Measurements from ENCODE around the gene GABRA5. TPM values are rescaled to one million over a fixed set of nuclear protein-coding genes. Genes with fewer than 3 reads are reported as not detected.

The GABRA5 gene
- total and polyA plus RNA-seq, 2 experiments from 2014 or later: 0.10 TPM; not detected in 1

GRCh38 chr15:26882616-26883365 is 15.9 kb downstream of the GABRA5 start:
- Histone ChIP-seq H3K79me2 (no peaks in the 10 kb centered on the region), H3K9me2 (replicated peaks; ENCODE audit: insufficient read depth) (no peaks in the 10 kb centered on the region), H4K20me1 (ENCODE audit: insufficient read depth, poor library complexity, severe bottlenecking) (no peaks in the 10 kb centered on the region), H3K4me3 (no peak overlapping the region), H2AFZ (no peak overlapping the region), H3K36me3 (replicated peaks; ENCODE audit: insufficient read depth, low read depth) (no peaks in the 10 kb centered on the region), H3K27ac (no peak overlapping the region), H3K9me3 (ENCODE audit: low read depth) (no peaks in the 10 kb centered on the region), H3K27me3 (no peaks in the 10 kb centered on the region), H3K4me2 (no peak overlapping the region), H3K4me1 (ENCODE audit: insufficient read depth) (no peaks in the 10 kb centered on the region)
- DNase-seq (ENCODE audit: low spot score): no peak
- WGBS (ENCODE audit: low lambda C conversion rate, missing lambda C conversion rate): 95% methylated on average over 35 of the region's 35 CpGs
- TF ChIP-seq, protein P1, sequence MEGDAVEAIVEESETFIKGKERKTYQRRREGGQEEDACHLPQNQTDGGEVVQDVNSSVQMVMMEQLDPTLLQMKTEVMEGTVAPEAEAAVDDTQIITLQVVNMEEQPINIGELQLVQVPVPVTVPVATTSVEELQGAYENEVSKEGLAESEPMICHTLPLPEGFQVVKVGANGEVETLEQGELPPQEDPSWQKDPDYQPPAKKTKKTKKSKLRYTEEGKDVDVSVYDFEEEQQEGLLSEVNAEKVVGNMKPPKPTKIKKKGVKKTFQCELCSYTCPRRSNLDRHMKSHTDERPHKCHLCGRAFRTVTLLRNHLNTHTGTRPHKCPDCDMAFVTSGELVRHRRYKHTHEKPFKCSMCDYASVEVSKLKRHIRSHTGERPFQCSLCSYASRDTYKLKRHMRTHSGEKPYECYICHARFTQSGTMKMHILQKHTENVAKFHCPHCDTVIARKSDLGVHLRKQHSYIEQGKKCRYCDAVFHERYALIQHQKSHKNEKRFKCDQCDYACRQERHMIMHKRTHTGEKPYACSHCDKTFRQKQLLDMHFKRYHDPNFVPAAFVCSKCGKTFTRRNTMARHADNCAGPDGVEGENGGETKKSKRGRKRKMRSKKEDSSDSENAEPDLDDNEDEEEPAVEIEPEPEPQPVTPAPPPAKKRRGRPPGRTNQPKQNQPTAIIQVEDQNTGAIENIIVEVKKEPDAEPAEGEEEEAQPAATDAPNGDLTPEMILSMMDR (IDR thresholded peaks at IDR 0.05; ENCODE audit: poor library complexity): no peak
- TF ChIP-seq EZH2phosphoT487 (IDR thresholded peaks at IDR 0.05; ENCODE audit: low read depth, severe bottlenecking, unreplicated experiment): no peak
- no peak for TF ChIP-seq EZH2 (IDR thresholded peaks at IDR 0.05; ENCODE audit: borderline replicate concordance)

- no peak for DNase-seq (ENCODE audit: low spot score)
- Histone ChIP-seq H2AFZ (no peak overlapping the region), H3K4me1 (ENCODE audit: insufficient read depth) (no peaks in the 10 kb centered on the region), H3K9me2 (replicated peaks; ENCODE audit: insufficient read depth) (no peaks in the 10 kb centered on the region), H3K4me2 (no peak overlapping the region), H3K79me2 (no peaks in the 10 kb centered on the region), H3K27ac (no peak overlapping the region), H3K4me3 (no peak overlapping the region), H3K27me3 (no peaks in the 10 kb centered on the region), H3K9me3 (ENCODE audit: low read depth) (no peaks in the 10 kb centered on the region), H3K36me3 (replicated peaks; ENCODE audit: insufficient read depth, low read depth) (no peaks in the 10 kb centered on the region), H4K20me1 (ENCODE audit: insufficient read depth, poor library complexity, severe bottlenecking) (no peaks in the 10 kb centered on the region)
- WGBS (ENCODE audit: low lambda C conversion rate, missing lambda C conversion rate): 96% methylated on average over 29 of the region's 32 CpGs
- no peak for TF ChIP-seq EZH2phosphoT487 (IDR thresholded peaks at IDR 0.05; ENCODE audit: low read depth, severe bottlenecking, unreplicated experiment)
- TF ChIP-seq, protein P1 (IDR thresholded peaks at IDR 0.05; ENCODE audit: poor library complexity): no peak
- TF ChIP-seq EZH2 (IDR thresholded peaks at IDR 0.05; ENCODE audit: borderline replicate concordance): no peak
Observed at GRCh38 chr15:26883466-26883865, 16.6 kb downstream of the GABRA5 start.

- TF ChIP-seq, protein P1 (IDR thresholded peaks at IDR 0.05; ENCODE audit: poor library complexity): no peak
- TF ChIP-seq EZH2phosphoT487 (IDR thresholded peaks at IDR 0.05; ENCODE audit: low read depth, severe bottlenecking, unreplicated experiment) (no peak), EZH2 (IDR thresholded peaks at IDR 0.05; ENCODE audit: borderline replicate concordance) (no peak)
- no peaks in the 10 kb centered on the region for H3K79me2 ChIP-seq
- H4K20me1 ChIP-seq (ENCODE audit: insufficient read depth, poor library complexity, severe bottlenecking): no peaks in the 10 kb centered on the region
- H3K36me3 ChIP-seq (replicated peaks; ENCODE audit: insufficient read depth, low read depth): no peaks in the 10 kb centered on the region
- H2AFZ ChIP-seq: no peak overlapping the region
- no peak overlapping the region for H3K27ac ChIP-seq
- no peak overlapping the region for H3K4me2 ChIP-seq
- DNase-seq (ENCODE audit: low spot score): no peak
- 68% methylated on average over 4 of the region's 4 CpGs for WGBS (ENCODE audit: low lambda C conversion rate, missing lambda C conversion rate)
- no peaks in the 10 kb centered on the region for H3K4me1 ChIP-seq (ENCODE audit: insufficient read depth)
- no peaks in the 10 kb centered on the region for H3K27me3 ChIP-seq
- H3K4me3 ChIP-seq: no peak overlapping the region
- no peaks in the 10 kb centered on the region for H3K9me2 ChIP-seq (replicated peaks; ENCODE audit: insufficient read depth)
- no peaks in the 10 kb centered on the region for H3K9me3 ChIP-seq (ENCODE audit: low read depth)
Observed at GRCh38 chr15:26886566-26886965, 19.7 kb downstream of the GABRA5 start.

Measured in hepatocyte (in vitro differentiated cells).